ENCODE results near the gene STX11.

Gene STX11

GRCh38 chr6:144162977-144163376 lies 12.7 kb downstream of the STX11 start:
- Histone ChIP-seq H3K9me2 (replicated peaks; ENCODE audit: insufficient read depth, low read length) (no peaks in the 10 kb centered on the region), H3K9ac (ENCODE audit: low read length) (no peak overlapping the region), H3K27me3 (ENCODE audit: low read length) (no peaks in the 10 kb centered on the region), H3K4me3 (ENCODE audit: insufficient read depth, low read length, poor library complexity, severe bottlenecking) (no peak overlapping the region), H3K27ac (ENCODE audit: low read depth, low read length) (no peak overlapping the region), H3K4me2 (ENCODE audit: low read depth, low read length, poor library complexity, severe bottlenecking) (no peak overlapping the region), H4K20me1 (ENCODE audit: low read depth, low read length) (no peaks in the 10 kb centered on the region), H3F3A (ENCODE audit: insufficient read depth) (no peaks in the 10 kb centered on the region), H3K9me3 (ENCODE audit: insufficient read depth, low read length) (no peaks in the 10 kb centered on the region), H3K79me2 (ENCODE audit: insufficient read depth, low read length) (no peaks in the 10 kb centered on the region), H2AFZ (ENCODE audit: low read depth, low read length, severe bottlenecking) (no peak overlapping the region), H3K36me3 (ENCODE audit: low read length) (no peaks in the 10 kb centered on the region)
- TF ChIP-seq CTCF (IDR thresholded peaks at IDR 0.05; ENCODE audit: insufficient read depth, low read length, poor library complexity, severe bottlenecking) (no peak), EZH2phosphoT487 (conservative IDR thresholded peaks at IDR 0.05; ENCODE audit: low read length) (no peak)

GRCh38 chr6:144165784-144166183 lies 15.5 kb downstream of the STX11 start:
- Histone ChIP-seq H3K27me3 (ENCODE audit: low read length) (no peaks in the 10 kb centered on the region), H3K9ac (ENCODE audit: low read length) (no peak overlapping the region), H3K79me2 (ENCODE audit: insufficient read depth, low read length) (no peaks in the 10 kb centered on the region), H3K27ac (ENCODE audit: low read depth, low read length) (no peak overlapping the region), H3K36me3 (ENCODE audit: low read length) (no peaks in the 10 kb centered on the region), H3K9me2 (replicated peaks; ENCODE audit: insufficient read depth, low read length) (no peaks in the 10 kb centered on the region), H4K20me1 (ENCODE audit: low read depth, low read length) (no peaks in the 10 kb centered on the region), H3K9me3 (ENCODE audit: insufficient read depth, low read length) (no peaks in the 10 kb centered on the region), H3F3A (ENCODE audit: insufficient read depth) (no peaks in the 10 kb centered on the region), H3K4me3 (ENCODE audit: insufficient read depth, low read length, poor library complexity, severe bottlenecking) (no peak overlapping the region), H3K4me2 (ENCODE audit: low read depth, low read length, poor library complexity, severe bottlenecking) (no peak overlapping the region), H2AFZ (ENCODE audit: low read depth, low read length, severe bottlenecking) (no peak overlapping the region)
- no peak for TF ChIP-seq EZH2phosphoT487 (conservative IDR thresholded peaks at IDR 0.05; ENCODE audit: low read length)
- TF ChIP-seq CTCF (IDR thresholded peaks at IDR 0.05; ENCODE audit: insufficient read depth, low read length, poor library complexity, severe bottlenecking): no peak

- Histone ChIP-seq H3K36me3 (ENCODE audit: low read length) (no peaks in the 10 kb centered on the region), H3K27ac (ENCODE audit: low read depth, low read length) (no peak overlapping the region), H3K4me3 (ENCODE audit: insufficient read depth, low read length, poor library complexity, severe bottlenecking) (no peak overlapping the region), H3K27me3 (ENCODE audit: low read length) (no peaks in the 10 kb centered on the region), H3K79me2 (ENCODE audit: insufficient read depth, low read length) (no peaks in the 10 kb centered on the region), H3K9ac (ENCODE audit: low read length) (no peak overlapping the region), H2AFZ (ENCODE audit: low read depth, low read length, severe bottlenecking) (no peak overlapping the region), H3K9me3 (ENCODE audit: insufficient read depth, low read length) (no peaks in the 10 kb centered on the region), H4K20me1 (ENCODE audit: low read depth, low read length) (no peaks in the 10 kb centered on the region), H3K4me2 (ENCODE audit: low read depth, low read length, poor library complexity, severe bottlenecking) (no peak overlapping the region), H3K9me2 (replicated peaks; ENCODE audit: insufficient read depth, low read length) (no peaks in the 10 kb centered on the region), H3F3A (ENCODE audit: insufficient read depth) (no peaks in the 10 kb centered on the region)
- no peak for TF ChIP-seq CTCF (IDR thresholded peaks at IDR 0.05; ENCODE audit: insufficient read depth, low read length, poor library complexity, severe bottlenecking)
- no peak for TF ChIP-seq EZH2phosphoT487 (conservative IDR thresholded peaks at IDR 0.05; ENCODE audit: low read length)
These were observed 19.7 kb downstream of the STX11 start for GRCh38 chr6:144170044-144170443.

All from SU-DHL-6 (cell line).